ENCODE measurements around the gene ITGA6. TPM values are rescaled to one million over a fixed set of nuclear protein-coding genes. Genes with fewer than 3 reads are reported as not detected.

ITGA6 gene
- total RNA-seq, 4 donors from 2014 or later, result 29.9 to 46.5 (median 36.6) TPM

GRCh38 chr2:172461591-172462372 lies 34.4 kb downstream of the ITGA6 start:
- no peak for TF ChIP-seq POLR2AphosphoS5 (IDR thresholded peaks at IDR 0.05)
- peak; percentile 59 to 69 (median 68) for TF ChIP-seq CTCF (IDR thresholded peaks at IDR 0.05)
- intact Hi-C loops (cut with DNase I), result loop anchor here (10.0 kb wide), 1 partner anchor 887 kb away; no protein-coding TSS in a partner anchor
- H3K4me3 ChIP-seq, result no peak overlapping the region
- H3K4me1 ChIP-seq, result peaks cover 13 to 41% (median 18%) of the 10 kb centered on the region in 4 donors
- no peak overlapping the region for H3K27ac ChIP-seq (replicated peaks in 1 of 4)
- peaks cover 0 to 27% (median 2%) of the 10 kb centered on the region in 4 donors for H3K27me3 ChIP-seq
- peak; percentile 82 for DNase-seq (ENCODE audit: extremely low spot score)
- no peaks in the 10 kb centered on the region for H3K9me3 ChIP-seq
- H3K36me3 ChIP-seq, result no peaks in the 10 kb centered on the region
- WGBS, result 18% methylated on average over 8 of the region's 11 CpGs

- peak; percentile 85 for DNase-seq (ENCODE audit: extremely low spot score)
- Histone ChIP-seq H3K27me3 (peaks cover 0 to 27% (median 2%) of the 10 kb centered on the region in 4 donors), H3K4me3 (no peak overlapping the region), H3K27ac (replicated peaks in 1 of 4) (no peak overlapping the region), H3K36me3 (peaks cover 0 to 3% (median 0%) of the 10 kb centered on the region in 4 donors), H3K4me1 (peaks cover 13 to 41% (median 18%) of the 10 kb centered on the region in 4 donors), H3K9me3 (no peaks in the 10 kb centered on the region)
- TF ChIP-seq CTCF (IDR thresholded peaks at IDR 0.05) (no peak), POLR2A (IDR thresholded peaks at IDR 0.05; ENCODE audit: low read depth) (no peak), EP300 (IDR thresholded peaks at IDR 0.05) (no peak), POLR2AphosphoS5 (IDR thresholded peaks at IDR 0.05) (no peak)
- intact Hi-C loops (cut with DNase I), result loop anchor here (10.0 kb wide), 1 partner anchor 888 kb away; no protein-coding TSS in a partner anchor
- 48% methylated on average over 11 of the region's 11 CpGs for WGBS
Measured at GRCh38 chr2:172462373-172462848, 35.0 kb downstream of the ITGA6 start.

- DNase-seq (ENCODE audit: extremely low spot score), result no peak
- intact Hi-C loops (cut with DNase I), result loop anchor here (10.0 kb wide), 1 partner anchor 888 kb away; no protein-coding TSS in a partner anchor
- Histone ChIP-seq H3K4me1 (peaks cover 13 to 41% (median 18%) of the 10 kb centered on the region in 4 donors), H3K4me3 (no peak overlapping the region), H3K27ac (replicated peaks in 1 of 4) (peak overlapping the region in 1 of 4 donors; percentile 5), H3K27me3 (peaks cover 0 to 27% (median 0%) of the 10 kb centered on the region in 4 donors), H3K9me3 (no peaks in the 10 kb centered on the region), H3K36me3 (peaks cover 0 to 6% (median 0%) of the 10 kb centered on the region in 4 donors)
- TF ChIP-seq EP300 (IDR thresholded peaks at IDR 0.05) (no peak), CTCF (IDR thresholded peaks at IDR 0.05) (no peak), POLR2AphosphoS5 (IDR thresholded peaks at IDR 0.05) (no peak), POLR2A (IDR thresholded peaks at IDR 0.05; ENCODE audit: low read depth) (no peak)
- 55% methylated on average over 5 of the region's 5 CpGs for WGBS
Measured at GRCh38 chr2:172462849-172463381, 35.5 kb downstream of the ITGA6 start.

- H3K27ac ChIP-seq (replicated peaks in 1 of 4), result no peak overlapping the region
- intact Hi-C loops (cut with DNase I), result loop anchor here (2.0 to 10.0 kb wide), 2 partner anchors 292 to 890 kb away; no protein-coding TSS in a partner anchor
- no peaks in the 10 kb centered on the region for H3K9me3 ChIP-seq
- 77% methylated on average over 4 of the region's 4 CpGs for WGBS
- peaks cover 0 to 6% (median 0%) of the 10 kb centered on the region in 4 donors for H3K36me3 ChIP-seq
- no peak for TF ChIP-seq CTCF (IDR thresholded peaks at IDR 0.05)
- TF ChIP-seq EP300 (IDR thresholded peaks at IDR 0.05), result no peak
- TF ChIP-seq POLR2A (IDR thresholded peaks at IDR 0.05; ENCODE audit: low read depth), result no peak
- no peak for TF ChIP-seq POLR2AphosphoS5 (IDR thresholded peaks at IDR 0.05)
- H3K27me3 ChIP-seq, result peaks cover 0 to 27% (median 0%) of the 10 kb centered on the region in 4 donors
- no peak for DNase-seq (ENCODE audit: extremely low spot score)
- H3K4me3 ChIP-seq, result no peak overlapping the region
- H3K4me1 ChIP-seq, result peaks cover 13 to 37% (median 14%) of the 10 kb centered on the region in 4 donors
Measured at GRCh38 chr2:172464400-172465129, 37.2 kb downstream of the ITGA6 start.
